D721Med (cell line): ENCODE results near the gene CAMK2B.

ENCODE experiments used
- DNase-seq: peaks from one replicate; pipeline ENCODE4 v3.0.0; 2011; ENCODE audit warnings: low spot score; ENCODE audit not compliant: insufficient read length
- FAIRE-seq: peaks from 2 replicates; lab custom pipeline; 2011; peaks lifted over from hg19 to GRCh38; lab: Jason Lieb, UNC
- TF ChIP-seq, protein P1 (sequence below): IDR thresholded peaks from 2 replicates; pipeline ENCODE4 v1.5.1; 2012; ENCODE audit warnings: mild to moderate bottlenecking, control low read depth; ENCODE audit not compliant: insufficient read depth; ENCODE audit errors: missing control alignments

The CAMK2B gene

DNA sequence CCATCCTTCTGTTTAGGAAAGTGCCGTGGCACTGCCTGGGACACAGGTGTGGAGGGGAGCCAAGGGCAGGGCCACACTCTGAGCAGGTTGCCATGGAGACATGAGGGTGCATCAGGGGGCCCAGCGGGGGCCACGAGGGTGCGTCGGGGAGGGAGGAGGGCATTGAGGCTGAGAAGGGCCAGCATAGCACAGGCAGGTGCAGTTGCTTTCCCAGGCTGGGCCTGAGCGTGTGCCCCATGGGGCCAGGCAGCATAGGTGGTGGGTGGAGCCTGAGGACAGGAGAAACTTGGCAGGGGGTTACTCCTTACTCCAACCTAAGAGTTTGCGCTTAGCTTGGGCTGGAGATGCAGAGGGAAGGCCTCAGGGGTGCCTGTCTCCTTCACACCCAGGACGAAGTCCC, 109.4 kb downstream of the CAMK2B start:
- no peak for FAIRE-seq
- DNase-seq = no peak
- TF ChIP-seq, protein P1, sequence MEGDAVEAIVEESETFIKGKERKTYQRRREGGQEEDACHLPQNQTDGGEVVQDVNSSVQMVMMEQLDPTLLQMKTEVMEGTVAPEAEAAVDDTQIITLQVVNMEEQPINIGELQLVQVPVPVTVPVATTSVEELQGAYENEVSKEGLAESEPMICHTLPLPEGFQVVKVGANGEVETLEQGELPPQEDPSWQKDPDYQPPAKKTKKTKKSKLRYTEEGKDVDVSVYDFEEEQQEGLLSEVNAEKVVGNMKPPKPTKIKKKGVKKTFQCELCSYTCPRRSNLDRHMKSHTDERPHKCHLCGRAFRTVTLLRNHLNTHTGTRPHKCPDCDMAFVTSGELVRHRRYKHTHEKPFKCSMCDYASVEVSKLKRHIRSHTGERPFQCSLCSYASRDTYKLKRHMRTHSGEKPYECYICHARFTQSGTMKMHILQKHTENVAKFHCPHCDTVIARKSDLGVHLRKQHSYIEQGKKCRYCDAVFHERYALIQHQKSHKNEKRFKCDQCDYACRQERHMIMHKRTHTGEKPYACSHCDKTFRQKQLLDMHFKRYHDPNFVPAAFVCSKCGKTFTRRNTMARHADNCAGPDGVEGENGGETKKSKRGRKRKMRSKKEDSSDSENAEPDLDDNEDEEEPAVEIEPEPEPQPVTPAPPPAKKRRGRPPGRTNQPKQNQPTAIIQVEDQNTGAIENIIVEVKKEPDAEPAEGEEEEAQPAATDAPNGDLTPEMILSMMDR = no peak

DNA sequence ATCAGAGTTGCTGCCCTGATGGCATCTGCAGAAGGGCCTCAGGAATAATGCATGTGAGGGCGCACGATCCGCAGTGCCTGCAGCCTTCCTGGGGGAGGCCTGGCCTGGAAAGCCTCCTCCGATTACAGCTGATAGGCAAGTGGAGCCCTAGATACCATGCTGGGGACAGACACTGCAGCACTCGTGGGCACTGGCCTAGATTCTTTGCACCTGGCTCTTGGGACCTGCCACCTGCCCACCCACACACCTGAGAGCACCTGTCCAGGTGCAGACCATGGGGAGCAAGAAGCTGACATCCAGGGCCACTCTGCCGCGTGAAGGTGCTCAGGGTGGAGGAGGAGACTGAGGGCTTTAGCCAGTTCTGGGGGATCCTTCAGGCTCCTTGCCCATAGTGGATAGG, 109.9 kb downstream of the CAMK2B start:
- DNase-seq = no peak
- no peak for FAIRE-seq
- TF ChIP-seq, protein P1 = no peak

DNA sequence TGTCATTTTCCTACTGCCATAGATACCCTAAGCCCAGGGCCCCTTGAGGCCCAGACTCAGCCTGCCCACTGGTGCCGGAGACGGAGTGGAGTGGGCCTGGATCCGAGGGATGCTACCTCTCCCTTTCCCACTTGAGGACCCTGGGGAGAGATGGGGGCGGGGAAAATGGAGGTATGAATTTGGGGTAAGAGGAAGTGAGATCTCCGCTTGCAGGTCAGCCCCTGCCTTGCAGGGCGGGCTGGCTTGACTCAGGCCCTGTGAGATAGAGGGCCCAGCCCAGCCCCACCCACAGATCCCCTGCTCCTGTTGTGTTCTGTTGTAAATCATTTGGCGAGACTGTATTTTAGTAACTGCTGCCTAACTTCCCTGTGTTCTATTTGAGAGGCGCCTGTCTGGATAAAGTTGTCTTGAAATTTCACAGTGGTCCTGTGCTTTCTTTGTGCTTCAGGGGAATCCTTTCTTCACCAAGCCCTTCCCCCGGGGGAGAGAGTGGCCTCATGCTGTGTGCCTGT, 111.5 kb downstream of the CAMK2B start:
- DNase-seq (no peak), FAIRE-seq (no peak)
- TF ChIP-seq, protein P1 = no peak

DNA sequence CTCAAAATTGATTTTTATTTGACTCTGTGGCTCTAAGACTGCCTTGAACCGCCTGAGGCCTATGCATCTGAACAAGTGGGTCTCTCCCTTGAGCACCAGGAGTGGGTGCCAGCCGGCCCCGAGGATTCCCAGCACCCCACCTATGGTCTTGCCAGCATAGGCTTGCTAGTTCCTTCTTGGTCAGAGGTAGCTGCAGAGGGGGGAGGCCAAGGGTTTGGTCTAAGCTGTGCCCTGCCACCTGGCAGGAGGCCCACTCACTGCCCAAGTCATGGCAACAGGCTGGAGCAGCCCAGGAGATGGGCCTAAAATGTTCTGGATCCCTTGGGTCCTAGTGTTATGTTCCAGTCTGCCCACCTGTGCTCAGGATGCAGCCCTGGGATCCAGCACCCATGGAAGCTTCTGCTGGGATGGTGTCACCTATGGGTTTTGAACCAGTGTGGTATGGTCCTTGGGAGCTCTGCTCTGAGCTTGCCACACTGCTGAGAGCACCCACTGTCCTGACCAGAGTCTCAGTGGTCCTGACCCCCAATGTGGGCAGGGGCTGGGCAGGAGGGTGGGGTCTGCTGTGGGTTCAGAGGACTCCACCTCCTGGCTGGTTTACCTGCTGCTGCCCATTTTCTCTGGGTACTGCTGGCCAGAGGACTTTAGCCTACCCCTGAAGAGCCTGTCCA, 112.1 kb downstream of the CAMK2B start:
- FAIRE-seq (no peak), DNase-seq (no peak)
- TF ChIP-seq, protein P1 = no peak

DNA sequence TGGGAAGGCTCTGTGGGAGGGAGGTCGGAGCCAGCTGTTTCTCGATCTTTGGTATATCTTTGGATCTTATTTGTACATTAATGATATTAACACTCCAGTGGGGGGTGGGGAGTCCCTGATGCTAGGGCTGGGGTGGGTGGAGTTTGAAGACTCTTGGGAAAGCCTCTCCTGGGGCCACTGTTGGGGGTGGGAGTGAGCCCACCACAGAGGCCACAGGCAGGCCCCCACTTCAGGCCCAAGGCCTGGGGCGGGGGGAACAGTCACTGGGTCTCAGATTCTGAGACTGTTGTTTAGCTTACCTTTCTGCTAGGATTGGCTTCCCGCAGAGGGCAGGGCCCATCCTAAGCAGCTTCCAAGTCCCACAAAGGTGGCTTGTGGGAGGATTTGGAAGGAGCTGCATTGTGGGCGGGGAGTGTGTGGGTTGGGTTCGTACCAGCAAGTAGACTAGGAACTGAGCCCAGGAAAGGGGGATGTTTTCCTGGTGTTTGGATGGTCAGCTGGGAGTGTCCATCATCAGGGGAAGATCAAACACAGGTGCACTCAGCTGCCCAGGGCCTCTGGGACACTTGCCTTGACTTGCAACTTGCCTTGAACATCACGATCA, 112.7 kb downstream of the CAMK2B start:
- TF ChIP-seq, protein P1 = no peak
- FAIRE-seq (no peak), DNase-seq (no peak)

DNA sequence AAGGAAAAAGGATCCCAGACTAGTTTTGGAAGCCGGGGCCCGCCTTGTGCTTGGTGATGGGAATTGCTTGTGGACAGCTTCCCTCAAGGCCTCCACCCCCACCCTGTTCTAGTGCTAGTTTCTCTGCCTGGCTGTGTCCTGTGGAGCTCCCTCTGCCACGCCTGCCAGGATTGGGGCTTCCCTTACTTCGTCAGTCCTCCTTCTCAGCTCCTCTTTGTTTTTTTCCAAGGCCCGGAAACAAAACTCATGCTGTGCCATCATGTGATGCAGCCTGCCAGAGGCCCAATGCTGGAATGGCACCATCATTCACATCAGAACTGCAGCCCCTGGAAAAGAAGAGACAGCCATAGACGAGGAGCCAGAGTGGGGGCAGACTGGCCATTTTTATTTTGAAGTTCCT, 113.4 kb downstream of the CAMK2B start:
- TF ChIP-seq, protein P1 = no peak
- FAIRE-seq = no peak
- DNase-seq = no peak

DNA sequence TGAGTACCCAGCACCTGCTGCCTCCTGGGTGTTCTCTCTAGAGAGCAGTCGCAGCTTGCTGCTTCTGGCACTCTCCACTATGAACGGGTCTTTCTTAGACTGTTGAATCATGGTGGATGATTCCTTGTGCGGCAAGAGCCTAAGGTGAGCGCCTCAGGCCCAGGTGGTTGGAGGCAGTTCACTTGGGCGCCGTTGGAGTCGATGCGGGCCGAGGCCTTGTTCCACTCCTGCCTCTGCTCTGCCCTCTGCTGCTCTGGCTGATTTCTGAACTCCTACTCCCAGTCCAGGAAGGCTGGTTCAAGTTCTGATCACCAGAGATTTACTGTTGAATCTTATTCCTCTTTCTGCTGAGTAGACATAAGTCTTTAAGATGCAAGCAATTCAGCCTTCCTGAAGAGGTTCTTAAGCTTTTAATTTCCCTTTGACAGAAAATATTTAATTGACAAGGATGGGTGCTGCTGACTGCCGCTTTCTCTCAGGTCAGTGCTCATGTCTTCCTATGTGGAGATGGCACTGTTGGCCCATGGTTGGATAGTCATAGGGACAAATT, 114.2 kb downstream of the CAMK2B start:
- TF ChIP-seq, protein P1 = no peak
- DNase-seq = no peak
- FAIRE-seq = no peak
